IPS-15b (cell line): ENCODE results near the gene CLINT1.
"Not testable (repeated sequence)": the region's sequence is repeated elsewhere in the genome, so short reads cannot be mapped to it uniquely, and the experiment has no call there.

Experiments
- H3K27me3 ChIP-seq: one replicate; pipeline ENCODE4 v1.6.1; 2013; ENCODE audit warnings: low read length; ENCODE audit not compliant: control insufficient read depth, insufficient read depth
- H3K36me3 ChIP-seq: one replicate; pipeline ENCODE4 v1.6.1; 2013; ENCODE audit warnings: low read length; ENCODE audit not compliant: control insufficient read depth, insufficient read depth
- H3K4me1 ChIP-seq: one replicate; pipeline ENCODE4 v1.6.1; 2013; ENCODE audit warnings: mild to moderate bottlenecking, low read length; ENCODE audit not compliant: control insufficient read depth, insufficient read depth
- H3K4me3 ChIP-seq: one replicate; pipeline ENCODE4 v1.5.1; 2013; ENCODE audit warnings: low read depth, low read length
- H3K9ac ChIP-seq: one replicate; pipeline ENCODE4 v1.6.1; 2013; ENCODE audit warnings: low read depth, mild to moderate bottlenecking, low read length
- H3K9me3 ChIP-seq: one replicate; pipeline ENCODE4 v1.6.1; 2013; ENCODE audit warnings: mild to moderate bottlenecking, low read length; ENCODE audit not compliant: control insufficient read depth, insufficient read depth

Gene CLINT1

GRCh38 chr5:157885051-157885450 is 26.1 kb upstream of the CLINT1 start:
- H3K36me3 ChIP-seq, H3K4me3 ChIP-seq, H3K4me1 ChIP-seq, H3K9ac ChIP-seq, H3K9me3 ChIP-seq, H3K27me3 ChIP-seq: not testable (repeated sequence)

- not testable (repeated sequence) for H3K9ac ChIP-seq, H3K27me3 ChIP-seq, H3K9me3 ChIP-seq, H3K4me3 ChIP-seq, H3K36me3 ChIP-seq, H3K4me1 ChIP-seq
These were observed 22.6 kb upstream of the CLINT1 start for GRCh38 chr5:157881498-157881897.

DNA sequence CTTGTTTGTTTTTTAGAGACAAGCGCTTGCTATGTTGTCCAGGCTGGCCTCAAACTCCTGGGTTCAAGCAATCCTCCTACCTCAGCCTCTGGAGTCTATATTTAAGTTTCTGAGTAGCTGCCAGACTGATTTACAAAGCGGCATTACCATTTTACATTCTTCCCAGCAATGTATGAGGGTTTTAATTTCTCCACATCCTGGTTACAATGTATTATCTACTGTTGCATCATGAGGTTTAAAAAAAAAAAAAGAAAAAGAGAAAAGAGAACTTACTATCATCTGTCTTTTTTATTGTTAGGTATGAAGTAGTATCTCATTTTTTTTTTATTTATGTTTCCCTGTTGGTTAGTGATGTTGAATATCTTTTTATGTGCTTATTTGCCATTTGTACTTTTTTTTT is 18.9 kb upstream of the CLINT1 start:
- Histone ChIP-seq H3K4me3 (no peak overlapping the region), H3K36me3 (no peaks in the 10 kb centered on the region), H3K4me1 (peaks cover 7% of the 10 kb centered on the region), H3K9ac (no peak overlapping the region), H3K27me3 (peaks cover 4% of the 10 kb centered on the region), H3K9me3 (no peaks in the 10 kb centered on the region)

- Histone ChIP-seq H3K4me3 (no peak overlapping the region), H3K27me3 (no peaks in the 10 kb centered on the region)
These were observed 15.9 kb upstream of the CLINT1 start for GRCh38 chr5:157874861-157875260.

DNA sequence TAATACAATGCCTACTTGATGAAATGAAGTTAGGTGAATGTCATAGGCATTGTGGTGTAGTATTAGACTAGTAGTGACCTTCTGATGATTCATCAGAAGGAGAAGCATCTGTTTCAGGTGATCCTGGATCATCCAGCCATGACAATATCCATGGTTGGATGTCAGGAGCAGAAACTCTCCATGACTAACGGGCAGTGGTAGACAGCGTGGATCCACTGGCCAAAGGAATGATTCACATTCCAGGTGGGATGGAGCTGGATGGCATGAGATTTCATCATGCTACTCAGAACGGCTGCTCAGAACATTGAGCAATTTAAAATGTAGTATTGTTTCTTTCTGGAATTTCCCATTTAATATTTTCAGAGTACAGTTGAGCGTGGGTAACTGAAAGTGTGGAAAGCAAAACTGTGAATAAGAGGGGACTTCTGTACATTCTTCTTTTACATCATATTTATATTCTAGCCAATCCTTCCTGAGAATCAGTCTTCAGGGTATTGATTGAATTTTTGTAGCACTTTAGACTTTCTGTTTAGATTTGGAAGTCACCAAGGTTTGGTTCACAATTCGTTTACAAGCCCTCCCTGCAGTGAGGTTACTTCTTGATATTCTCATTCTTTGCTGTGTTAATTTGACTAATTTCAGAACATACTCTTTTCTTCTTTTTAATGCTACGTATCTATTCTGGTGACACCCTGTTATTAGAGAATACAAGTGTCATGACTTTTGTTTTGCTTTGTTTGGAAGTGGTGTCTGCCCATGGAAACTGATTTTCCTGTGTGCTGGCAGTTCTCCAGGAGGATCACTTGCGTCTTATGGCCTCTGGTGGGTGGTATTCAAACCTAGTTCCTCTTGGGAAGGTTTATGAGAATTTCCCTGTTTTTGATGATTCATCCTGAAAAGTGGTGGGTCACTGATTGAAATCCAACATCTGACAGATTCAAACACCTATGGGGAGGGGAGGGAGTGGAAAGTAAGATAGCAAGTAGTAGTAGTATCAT is 12.2 kb upstream of the CLINT1 start:
- no peak overlapping the region for H3K9ac ChIP-seq
- H3K27me3 ChIP-seq: no peaks in the 10 kb centered on the region
- H3K4me1 ChIP-seq: no peaks in the 10 kb centered on the region
- no peaks in the 10 kb centered on the region for H3K36me3 ChIP-seq
- no peaks in the 10 kb centered on the region for H3K9me3 ChIP-seq
- H3K4me3 ChIP-seq: no peak overlapping the region

More at GRCh38 chr5:157874861-157875260, 15.9 kb upstream of the CLINT1 start:
- H3K9me3 ChIP-seq: no peaks in the 10 kb centered on the region
- H3K36me3 ChIP-seq: no peaks in the 10 kb centered on the region
- no peak overlapping the region for H3K9ac ChIP-seq
- H3K4me1 ChIP-seq: no peaks in the 10 kb centered on the region

DNA sequence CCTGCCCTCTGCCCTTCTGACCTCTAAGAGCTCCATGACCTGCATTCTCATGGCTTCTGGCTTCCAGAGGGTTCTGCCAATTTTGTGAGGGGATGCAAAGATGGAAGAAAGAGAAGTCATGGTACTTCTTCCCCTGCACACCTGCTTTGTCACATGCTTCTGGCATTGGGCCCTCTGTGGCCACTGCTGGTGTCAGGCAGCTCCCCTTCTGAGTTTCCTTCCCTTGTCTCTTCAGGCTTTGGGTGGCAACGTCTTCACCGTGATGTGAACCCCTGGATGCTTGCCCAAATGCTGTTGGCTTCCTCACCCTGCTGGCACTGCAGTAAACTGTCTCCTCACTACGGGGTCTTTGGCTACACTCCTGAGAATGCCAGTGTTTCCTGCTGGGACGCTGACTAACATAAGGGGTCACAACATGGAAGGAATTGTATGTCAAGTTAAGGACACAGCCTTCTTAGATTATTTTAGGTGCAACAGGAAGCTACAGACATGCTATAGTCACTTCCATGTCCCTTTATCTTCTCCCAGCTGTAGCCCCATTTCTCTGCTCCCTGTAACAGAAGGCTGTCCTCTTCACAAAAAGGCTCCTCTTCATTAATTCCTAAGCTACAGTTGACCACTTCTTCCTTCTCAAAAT is 8.9 kb upstream of the CLINT1 start:
- Histone ChIP-seq H3K9me3 (no peaks in the 10 kb centered on the region), H3K4me1 (peaks cover 3% of the 10 kb centered on the region), H3K9ac (no peak overlapping the region), H3K4me3 (no peak overlapping the region), H3K27me3 (no peaks in the 10 kb centered on the region), H3K36me3 (no peaks in the 10 kb centered on the region)

DNA sequence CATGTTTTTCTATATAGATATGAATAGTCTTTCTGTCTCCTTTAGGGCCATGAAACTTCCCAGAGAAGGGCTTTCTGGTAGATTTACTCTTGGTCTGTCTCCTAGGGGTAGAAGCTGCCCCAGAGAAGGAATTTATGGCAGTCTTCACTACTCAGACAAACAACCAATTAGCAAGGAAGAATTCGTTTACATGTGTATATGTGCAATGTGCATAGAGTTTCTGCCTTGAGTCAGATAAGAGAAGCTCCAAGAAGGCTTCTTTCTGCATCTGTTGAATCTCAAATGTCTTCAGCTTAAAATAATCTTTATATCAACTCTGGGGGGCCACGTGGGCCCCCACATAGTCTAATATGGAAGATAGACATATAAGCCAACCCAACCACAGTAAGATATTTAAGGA is 7.6 kb upstream of the CLINT1 start:
- no peaks in the 10 kb centered on the region for H3K36me3 ChIP-seq
- H3K27me3 ChIP-seq: no peaks in the 10 kb centered on the region
- H3K4me1 ChIP-seq: peaks cover 5% of the 10 kb centered on the region

DNA sequence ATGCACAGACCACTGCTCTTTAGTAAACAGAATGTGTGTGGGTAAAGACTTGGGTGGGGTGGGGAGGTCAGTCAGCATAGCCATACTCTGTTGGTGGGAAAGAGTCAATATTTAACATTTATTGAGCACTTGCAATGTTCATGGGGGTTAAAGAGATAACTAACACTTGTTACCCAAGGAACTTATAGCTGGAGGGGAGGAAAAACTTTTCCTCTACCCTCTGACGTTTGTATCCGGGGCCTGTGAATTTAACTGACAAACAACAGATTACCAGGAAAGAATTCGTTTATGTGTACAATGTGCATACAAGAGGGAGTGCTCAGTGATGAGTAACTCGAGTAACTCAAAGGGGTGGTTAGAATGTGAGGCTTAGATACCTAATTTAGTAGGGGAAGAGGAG is 6.8 kb upstream of the CLINT1 start:
- Histone ChIP-seq H3K27me3 (no peaks in the 10 kb centered on the region), H3K4me1 (peaks cover 13% of the 10 kb centered on the region), H3K4me3 (no peak overlapping the region), H3K9me3 (no peaks in the 10 kb centered on the region), H3K36me3 (no peaks in the 10 kb centered on the region), H3K9ac (no peak overlapping the region)

More for the DNA sequence above, 7.6 kb upstream of the CLINT1 start:
- Histone ChIP-seq H3K9ac (no peak overlapping the region), H3K4me3 (no peak overlapping the region), H3K9me3 (no peaks in the 10 kb centered on the region)

GRCh38 chr5:157864067-157864466 is 5.1 kb upstream of the CLINT1 start:
- H3K4me3 ChIP-seq: no peak overlapping the region

GRCh38 chr5:157862183-157862851 is 3.4 kb upstream of the CLINT1 start:
- H3K4me3 ChIP-seq: no peak overlapping the region
- H3K9ac ChIP-seq: no peak overlapping the region
- H3K36me3 ChIP-seq: no peaks in the 10 kb centered on the region
- H3K27me3 ChIP-seq: no peaks in the 10 kb centered on the region
- no peaks in the 10 kb centered on the region for H3K9me3 ChIP-seq
- H3K4me1 ChIP-seq: peaks cover 15% of the 10 kb centered on the region

More at GRCh38 chr5:157864067-157864466, 5.1 kb upstream of the CLINT1 start:
- Histone ChIP-seq H3K4me1 (peaks cover 13% of the 10 kb centered on the region), H3K36me3 (no peaks in the 10 kb centered on the region), H3K9me3 (no peaks in the 10 kb centered on the region), H3K27me3 (no peaks in the 10 kb centered on the region), H3K9ac (no peak overlapping the region)

DNA sequence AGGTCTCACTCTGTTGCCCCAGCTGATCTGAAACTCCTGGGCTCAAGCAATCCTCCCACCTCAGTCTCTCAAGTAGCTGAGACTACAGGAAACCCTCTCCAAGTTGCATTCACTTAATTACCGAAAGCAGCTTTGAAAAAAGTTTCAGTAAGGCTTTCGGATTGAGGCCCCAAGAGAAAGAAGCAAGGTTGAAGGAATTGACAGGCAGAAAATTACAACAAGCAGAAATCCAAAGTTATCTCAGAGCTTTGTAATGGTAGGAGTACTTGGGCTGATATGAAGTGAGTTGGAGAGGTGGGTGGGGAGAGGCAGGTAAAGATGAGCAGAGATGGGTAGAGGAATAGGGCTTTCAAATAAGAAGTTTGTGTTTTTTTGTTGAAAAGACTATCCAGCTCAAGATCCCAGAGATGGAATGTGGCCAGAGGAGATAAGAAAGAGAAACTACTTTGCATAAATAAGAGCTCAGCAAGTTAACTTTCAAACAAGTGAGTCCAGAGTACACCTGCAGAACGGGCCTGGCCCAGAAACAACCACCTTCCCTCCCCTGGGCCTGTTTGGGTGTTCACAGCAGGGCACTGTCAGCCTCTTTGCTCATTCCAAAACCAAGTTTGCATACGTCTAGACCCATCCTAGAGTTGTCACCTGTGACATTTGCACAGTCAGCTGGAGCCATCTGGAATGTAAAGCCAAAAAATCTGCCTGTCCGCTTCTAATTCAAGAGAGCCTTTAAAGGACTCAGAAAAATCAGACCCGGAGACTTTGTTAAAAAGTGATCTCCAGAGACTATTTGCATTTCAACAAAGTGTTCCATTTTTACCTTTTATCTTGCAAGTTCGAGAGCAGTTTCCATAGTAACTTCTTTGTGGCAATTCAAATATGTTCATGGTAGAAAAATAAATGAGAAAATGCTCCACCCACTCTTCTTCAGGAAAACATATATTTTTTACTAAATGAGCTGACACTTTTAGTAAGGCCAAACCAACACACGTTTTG is 2.2 kb upstream of the CLINT1 start:
- Histone ChIP-seq H3K27me3 (no peaks in the 10 kb centered on the region), H3K36me3 (no peaks in the 10 kb centered on the region), H3K9me3 (no peaks in the 10 kb centered on the region), H3K4me1 (peaks cover 15% of the 10 kb centered on the region), H3K9ac (no peak overlapping the region), H3K4me3 (no peak overlapping the region)
